Urinary bladder (tissue), 4 donors: Measurements from ENCODE around the gene RPL12. TPM values are rescaled to one million over a fixed set of nuclear protein-coding genes. Genes with fewer than 3 reads are reported as not detected.
A peak's percentile ranks its signal among the peaks of the same experiment; 100 is the strongest.

Experiments
- DNase-seq: peaks from one replicate; pipeline ENCODE4 v3.0.0-alpha.2; 2015; ENCODE audit errors: extremely low spot score
- H3K27ac ChIP-seq: one replicate; pipeline ENCODE4 v1.5.1; 2013; ENCODE audit warnings: low read depth, mild to moderate bottlenecking, moderate library complexity
- H3K36me3 ChIP-seq: one replicate; pipeline ENCODE4 v1.6.1; 2013; ENCODE audit warnings: mild to moderate bottlenecking, moderate library complexity; ENCODE audit not compliant: insufficient read depth
- H3K4me1 ChIP-seq: one replicate; pipeline ENCODE4 v1.6.1; 2013; ENCODE audit warnings: mild to moderate bottlenecking, moderate library complexity; ENCODE audit not compliant: insufficient read depth
- H3K4me3 ChIP-seq: one replicate; pipeline ENCODE4 v1.5.1; 2013; ENCODE audit warnings: low read depth, low read length
- WGBS: extraction: QIAGEN DNeasy Blood & Tissue Kit; methylation state at CpG from one replicate; pipeline ENCODE4 v1.1.7; 2013; 5-methylcytosine and 5-hydroxymethylcytosine counted together
- polyA plus RNA-seq: library from polyadenylated mRNA; stranded (reverse); fragments of 200-250 nt; gene quantifications from one replicate; pipeline ENCODE4 v1.2.3, GENCODE V29; 2013
- total RNA-seq: library from RNA; depleted of rRNA; stranded (reverse); fragments of >200 nt; gene quantifications from one replicate; pipeline ENCODE4 v1.2.3, GENCODE V29; 2014
- donor health status: healthy with polysubstance abuse.
- donor health status: healthy.

RPL12 gene
- total and polyA plus RNA-seq, 2 donors, result 973 to 3,354 TPM

DNA sequence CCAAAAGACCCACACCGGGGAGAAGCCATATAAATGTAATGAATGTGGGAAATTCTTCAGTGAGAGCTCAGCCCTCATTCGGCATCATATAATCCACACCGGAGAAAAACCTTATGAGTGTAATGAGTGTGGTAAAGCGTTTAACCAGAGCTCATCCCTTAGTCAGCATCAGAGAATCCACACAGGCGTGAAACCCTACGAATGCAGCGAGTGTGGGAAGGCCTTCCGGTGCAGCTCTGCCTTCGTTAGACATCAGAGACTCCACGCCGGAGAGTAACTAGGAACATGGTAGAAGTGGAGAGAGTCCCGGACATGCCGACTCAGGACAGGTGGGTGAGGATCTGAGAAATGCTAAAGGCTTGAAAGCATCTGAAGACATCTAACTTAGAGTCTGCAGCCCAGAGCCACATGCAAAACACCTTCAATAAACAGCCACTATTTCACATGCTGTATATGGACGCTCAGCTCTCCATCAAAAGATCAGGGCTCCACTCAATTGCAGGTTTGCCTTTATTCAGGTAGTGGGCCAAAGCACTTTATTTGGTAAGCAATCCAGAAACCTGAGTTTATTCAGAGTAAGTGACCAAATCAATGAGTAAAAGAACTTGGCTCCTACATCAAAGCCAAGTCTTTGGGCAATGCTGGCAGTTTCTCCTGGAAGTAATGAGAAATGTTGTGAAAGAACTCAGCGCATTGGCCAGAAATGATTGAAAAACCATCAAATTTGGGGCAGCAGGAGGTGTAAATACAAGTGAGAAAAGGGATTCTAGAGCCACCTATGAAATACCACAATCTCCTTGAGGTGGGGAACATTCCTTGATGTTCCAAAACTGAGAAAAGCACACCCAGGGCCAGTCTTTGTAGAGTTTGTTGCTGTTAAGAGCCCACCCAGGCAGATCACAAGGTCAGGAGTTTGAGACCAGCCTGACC is 6.0 kb downstream of the RPL12 start:
- Histone ChIP-seq H3K4me1 (peaks cover 3% of the 10 kb centered on the region), H3K27ac (no peak overlapping the region), H3K36me3 (no peaks in the 10 kb centered on the region), H3K4me3 (no peak overlapping the region)
- DNase-seq, result no peak
- WGBS, result 93% methylated on average over 15 of the region's 15 CpGs

DNA sequence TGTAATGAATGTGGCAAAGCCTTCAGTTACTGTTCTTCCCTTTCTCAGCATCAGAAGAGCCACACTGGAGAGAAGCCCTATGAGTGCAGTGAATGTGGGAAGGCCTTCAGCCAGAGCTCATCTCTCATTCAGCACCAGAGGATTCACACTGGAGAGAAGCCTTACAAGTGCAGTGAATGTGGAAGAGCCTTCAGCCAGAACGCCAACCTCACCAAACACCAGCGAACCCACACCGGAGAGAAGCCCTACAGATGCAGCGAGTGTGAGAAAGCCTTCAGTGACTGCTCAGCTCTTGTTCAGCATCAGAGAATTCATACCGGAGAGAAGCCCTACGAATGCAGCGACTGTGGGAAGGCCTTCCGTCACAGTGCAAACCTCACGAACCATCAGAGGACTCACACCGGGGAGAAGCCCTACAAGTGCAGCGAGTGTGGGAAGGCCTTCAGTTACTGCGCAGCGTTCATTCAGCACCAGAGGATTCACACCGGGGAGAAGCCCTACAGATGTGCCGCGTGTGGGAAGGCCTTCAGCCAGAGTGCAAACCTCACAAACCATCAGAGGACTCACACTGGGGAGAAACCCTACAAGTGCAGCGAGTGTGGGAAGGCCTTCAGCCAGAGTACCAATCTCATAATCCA is 6.8 kb downstream of the RPL12 start:
- H3K4me1 ChIP-seq, result no peaks in the 10 kb centered on the region
- H3K36me3 ChIP-seq, result no peaks in the 10 kb centered on the region
- no peak for DNase-seq
- 87% methylated on average over 17 of the region's 17 CpGs for WGBS
- no peak overlapping the region for H3K27ac ChIP-seq
- no peak overlapping the region for H3K4me3 ChIP-seq

DNA sequence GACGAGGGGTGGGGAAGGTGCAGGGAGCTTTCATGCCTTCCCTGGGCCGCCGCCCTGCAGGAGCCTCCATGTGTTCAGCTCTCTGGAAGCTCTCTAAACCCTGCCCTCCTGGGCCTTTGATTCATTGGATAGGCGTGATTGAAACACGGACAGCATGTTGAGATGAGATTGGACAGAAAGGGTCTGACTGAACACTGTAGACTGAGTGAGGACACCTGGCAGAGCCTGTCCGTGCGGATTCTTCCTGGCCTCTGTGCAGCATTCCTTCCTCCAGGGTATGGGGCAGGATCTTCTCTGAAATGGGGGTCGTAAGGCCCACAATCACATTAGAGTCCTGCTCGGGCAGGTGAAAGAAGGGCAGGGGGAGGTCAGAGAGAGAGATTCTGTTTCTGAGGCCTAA is 12.8 kb downstream of the RPL12 start:
- H3K4me3 ChIP-seq, result no peak overlapping the region
- no peaks in the 10 kb centered on the region for H3K4me1 ChIP-seq
- 93% methylated on average over 9 of the region's 9 CpGs for WGBS
- DNase-seq, result no peak
- peaks cover 3% of the 10 kb centered on the region for H3K36me3 ChIP-seq
- H3K27ac ChIP-seq, result no peak overlapping the region

DNA sequence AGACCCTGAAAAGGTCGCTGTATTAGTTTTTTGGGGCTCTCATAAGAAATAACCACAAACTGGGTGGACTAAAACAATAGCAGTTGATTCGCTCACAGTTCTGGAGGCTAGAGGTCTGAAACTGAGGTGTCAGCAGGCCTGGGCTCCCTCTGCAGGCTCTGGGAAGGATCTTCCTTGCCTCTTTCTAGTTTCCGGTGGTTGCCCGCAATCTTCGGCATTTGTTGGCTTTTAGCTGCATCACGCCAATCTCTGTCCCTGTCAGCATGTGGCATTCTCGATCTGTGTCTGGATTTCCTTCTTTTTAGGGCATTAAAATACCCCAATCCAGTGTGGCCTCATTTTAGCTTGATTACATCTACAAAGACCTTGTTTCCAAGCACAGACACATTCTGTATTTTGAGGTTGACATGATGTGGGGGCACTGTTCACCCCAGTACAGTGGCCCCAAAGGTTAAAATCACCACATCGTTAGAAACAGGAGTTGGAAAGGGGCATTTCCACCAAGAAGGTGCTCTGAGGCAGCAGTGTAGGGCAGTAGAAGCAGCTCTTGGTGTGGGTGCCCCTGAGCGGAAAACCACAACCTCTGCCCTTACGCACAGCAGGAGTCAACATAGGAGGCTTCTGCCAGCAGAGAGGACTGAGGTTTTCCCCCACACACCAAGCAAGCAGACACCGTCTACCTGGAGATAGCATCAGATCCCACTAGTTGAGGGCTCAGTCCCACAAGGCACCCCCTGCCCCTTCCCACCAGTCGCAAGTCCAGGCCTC is 13.5 kb downstream of the RPL12 start:
- Histone ChIP-seq H3K4me3 (no peak overlapping the region), H3K27ac (no peak overlapping the region), H3K36me3 (peaks cover 3% of the 10 kb centered on the region), H3K4me1 (no peaks in the 10 kb centered on the region)
- no peak for DNase-seq
- WGBS, result 84% methylated on average over 12 of the region's 12 CpGs

DNA sequence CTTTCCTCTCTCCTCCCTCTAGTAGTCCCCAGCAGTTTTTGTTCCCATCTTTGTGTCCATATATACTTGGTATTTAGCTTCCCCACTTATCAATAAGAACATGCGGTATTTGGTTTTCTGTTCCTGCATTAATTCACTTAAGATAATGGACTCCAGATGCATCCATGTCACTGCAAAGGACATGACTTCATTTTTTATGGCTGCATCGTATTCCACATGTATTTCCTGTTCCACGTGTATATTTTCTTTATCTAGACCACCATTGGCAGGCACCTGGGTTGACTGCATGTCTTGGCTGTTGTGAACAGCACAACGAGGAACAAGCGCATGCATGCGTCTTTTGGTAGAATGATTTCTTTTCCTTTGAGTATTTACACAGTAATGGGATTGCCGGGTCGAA is 20.8 kb downstream of the RPL12 start:
- DNase-seq, result no peak
- H3K4me1 ChIP-seq, result no peaks in the 10 kb centered on the region

DNA sequence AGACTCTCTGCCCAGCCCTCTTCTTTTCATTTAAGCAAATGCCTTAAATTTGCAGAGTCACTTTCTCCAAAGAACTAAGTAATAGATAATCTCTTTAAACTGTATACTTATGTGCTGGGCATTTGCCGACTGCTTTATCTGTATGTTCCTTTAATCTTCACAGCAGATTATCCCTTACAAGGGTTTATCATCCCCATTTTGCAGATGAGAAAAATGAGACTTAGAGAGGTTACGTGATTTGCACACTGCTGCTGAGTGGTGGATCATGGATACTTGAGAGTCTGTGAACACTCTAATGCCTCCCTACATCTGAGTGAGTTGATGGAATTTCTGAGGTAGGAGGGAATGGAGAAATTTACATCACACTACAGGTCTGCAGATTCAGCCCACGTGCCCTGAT is 22.9 kb downstream of the RPL12 start:
- no peak overlapping the region for H3K4me3 ChIP-seq
- DNase-seq, result no peak
- WGBS, result 87% methylated on average over 3 of the region's 3 CpGs
- peaks cover 3% of the 10 kb centered on the region for H3K36me3 ChIP-seq
- H3K4me1 ChIP-seq, result no peaks in the 10 kb centered on the region
- no peak overlapping the region for H3K27ac ChIP-seq

More for the DNA sequence above, 20.8 kb downstream of the RPL12 start:
- Histone ChIP-seq H3K27ac (no peak overlapping the region), H3K4me3 (no peak overlapping the region), H3K36me3 (peaks cover 3% of the 10 kb centered on the region)
- WGBS, result 96% methylated on average over 8 of the region's 8 CpGs

DNA sequence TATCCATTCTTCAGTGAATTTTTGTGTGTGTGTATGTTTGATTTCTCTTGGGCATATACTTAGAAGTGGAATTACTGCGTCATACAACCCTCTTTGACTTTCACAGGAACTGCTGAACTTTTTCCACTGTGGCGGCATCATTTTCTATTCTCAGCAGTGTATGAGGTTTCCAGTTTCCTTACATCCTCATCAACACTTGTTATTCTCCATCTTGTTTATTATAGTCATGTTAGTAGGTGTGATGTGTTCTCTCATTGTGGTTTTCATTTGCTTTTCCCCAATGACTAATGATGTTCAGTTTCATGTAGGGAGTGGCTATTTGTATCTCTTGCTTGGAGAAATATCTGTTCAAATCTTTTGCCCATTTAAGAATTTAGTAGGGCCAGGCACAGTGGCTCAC is 24.4 kb downstream of the RPL12 start:
- Histone ChIP-seq H3K4me1 (no peaks in the 10 kb centered on the region), H3K4me3 (no peak overlapping the region), H3K27ac (no peak overlapping the region), H3K36me3 (peaks cover 3% of the 10 kb centered on the region)
- WGBS, result 88% methylated on average over 2 of the region's 2 CpGs
- DNase-seq, result no peak

DNA sequence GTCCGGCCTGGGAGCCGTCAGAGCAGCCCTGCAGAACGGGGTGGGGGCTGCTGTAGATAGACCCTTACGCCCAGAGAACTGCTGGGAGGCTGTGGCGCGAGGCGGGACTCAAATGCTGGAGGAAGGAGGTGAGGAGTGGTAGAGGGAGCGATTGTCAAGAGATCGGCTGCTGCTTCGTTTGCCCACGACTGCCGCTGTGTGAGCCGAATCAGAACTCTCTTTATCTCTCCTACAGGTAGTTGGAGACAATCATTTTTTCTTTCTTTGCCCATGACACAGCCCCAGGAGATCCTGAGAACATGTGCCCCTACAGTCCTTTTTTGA is 26.6 kb downstream of the RPL12 start:
- H3K27ac ChIP-seq, result peak overlapping the region; percentile 77
- H3K4me1 ChIP-seq, result no peaks in the 10 kb centered on the region
- no peaks in the 10 kb centered on the region for H3K36me3 ChIP-seq
- DNase-seq, result no peak
- WGBS, result under 1% methylated on average over 13 of the region's 13 CpGs
- peak overlapping the region; percentile 81 for H3K4me3 ChIP-seq

DNA sequence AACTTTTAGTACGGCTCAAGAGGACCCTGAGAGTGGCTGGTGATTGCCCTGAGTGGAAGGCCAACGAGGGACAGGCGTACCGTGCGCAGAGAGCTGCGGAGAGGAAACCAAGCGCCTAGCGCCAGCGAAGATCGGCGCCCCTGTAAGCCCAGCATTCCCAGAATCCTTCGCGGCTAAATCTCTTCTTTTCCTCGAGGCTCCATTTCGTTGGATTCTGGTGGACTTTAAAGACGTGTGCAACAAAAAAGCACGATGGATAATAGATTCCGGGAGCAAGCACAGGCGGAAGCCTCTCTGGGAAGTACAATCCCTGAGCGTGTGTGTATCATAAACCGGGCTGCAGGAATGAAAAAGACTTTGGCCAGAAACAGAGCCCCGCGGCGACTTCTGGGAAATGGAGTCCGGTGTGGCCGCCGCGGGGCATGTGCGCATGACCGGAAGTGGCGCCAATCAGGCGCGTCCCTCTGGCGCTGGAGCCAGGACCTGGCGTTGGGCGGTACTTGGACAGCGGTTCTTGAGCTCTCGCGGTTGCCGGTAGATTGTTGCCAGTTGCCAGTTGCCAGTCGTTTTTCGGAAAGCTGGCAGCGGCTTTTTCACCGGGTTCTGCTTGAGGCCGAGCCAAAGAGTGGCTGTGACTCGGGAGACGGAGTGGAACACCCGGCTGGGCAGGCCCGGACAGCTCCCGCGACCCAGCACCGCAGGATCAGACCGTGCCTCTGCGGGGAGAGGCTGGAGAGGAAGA is 27.1 kb downstream of the RPL12 start, which contains the start of gene ZNF79:
Gene ZNF79, plus strand, starts transcription at position 449 of the 742 bp plus-strand sequence. CDS start 406 bp downstream, outside the sequence.
- no peaks in the 10 kb centered on the region for H3K4me1 ChIP-seq
- H3K27ac ChIP-seq, result peak within 1 kb of the TSS; percentile 77
- peak; percentile 83 for DNase-seq
- under 1% methylated on average over 54 of the region's 54 CpGs for WGBS
- H3K4me3 ChIP-seq, result peak within 1 kb of the TSS; percentile 81
- no peaks in the 10 kb centered on the region for H3K36me3 ChIP-seq

DNA sequence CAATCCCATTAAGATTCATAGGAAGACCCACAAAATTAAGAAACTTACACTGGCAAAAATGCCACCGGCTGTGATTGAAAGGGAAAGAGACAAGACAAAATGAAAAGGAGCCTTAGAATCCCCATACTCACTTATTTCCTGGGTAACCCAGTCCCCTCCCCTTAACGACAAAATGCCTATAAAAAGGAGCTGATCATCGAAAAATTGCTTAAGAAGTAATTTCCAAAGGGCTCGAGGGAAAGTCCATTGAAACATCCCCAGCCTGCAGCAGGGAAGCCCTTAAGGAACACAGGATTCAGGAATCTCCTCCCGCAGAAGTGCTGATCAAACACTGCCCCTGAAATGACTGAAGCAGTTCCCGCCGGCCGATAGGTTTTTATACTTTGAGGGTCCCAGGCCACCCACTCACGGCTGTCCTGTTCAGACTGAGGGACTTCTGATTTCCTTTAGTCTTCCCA is 27.7 kb downstream of the RPL12 start:
- no peaks in the 10 kb centered on the region for H3K36me3 ChIP-seq
- H3K4me1 ChIP-seq, result no peaks in the 10 kb centered on the region
- WGBS, result under 1% methylated on average over 9 of the region's 9 CpGs
- no peak for DNase-seq
- peak overlapping the region; percentile 81 for H3K4me3 ChIP-seq
- peak overlapping the region; percentile 77 for H3K27ac ChIP-seq

DNA sequence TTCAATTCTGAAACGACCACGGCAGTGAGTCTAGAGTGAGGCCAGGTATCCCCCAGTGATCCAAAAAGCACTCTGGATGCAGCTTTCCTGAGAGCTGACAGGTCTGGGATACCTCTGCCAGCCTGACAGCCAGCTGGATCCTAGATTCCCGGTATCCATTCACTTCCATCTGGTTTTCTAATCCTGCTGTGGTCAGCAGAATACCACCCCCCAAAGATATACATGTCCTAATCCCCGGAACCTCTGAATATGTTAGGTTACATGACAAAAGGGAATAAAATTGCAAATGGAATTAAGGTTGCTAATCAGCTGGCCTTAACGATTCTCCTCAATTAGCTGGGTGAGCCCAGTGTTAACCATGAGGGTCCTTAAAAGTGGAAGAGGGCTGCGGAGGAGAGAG is 28.4 kb downstream of the RPL12 start:
- H3K27ac ChIP-seq, result peak overlapping the region; percentile 77
- H3K4me3 ChIP-seq, result peak overlapping the region; percentile 81
- H3K4me1 ChIP-seq, result no peaks in the 10 kb centered on the region
- no peaks in the 10 kb centered on the region for H3K36me3 ChIP-seq
- no peak for DNase-seq
- 25% methylated on average over 6 of the region's 6 CpGs for WGBS

DNA sequence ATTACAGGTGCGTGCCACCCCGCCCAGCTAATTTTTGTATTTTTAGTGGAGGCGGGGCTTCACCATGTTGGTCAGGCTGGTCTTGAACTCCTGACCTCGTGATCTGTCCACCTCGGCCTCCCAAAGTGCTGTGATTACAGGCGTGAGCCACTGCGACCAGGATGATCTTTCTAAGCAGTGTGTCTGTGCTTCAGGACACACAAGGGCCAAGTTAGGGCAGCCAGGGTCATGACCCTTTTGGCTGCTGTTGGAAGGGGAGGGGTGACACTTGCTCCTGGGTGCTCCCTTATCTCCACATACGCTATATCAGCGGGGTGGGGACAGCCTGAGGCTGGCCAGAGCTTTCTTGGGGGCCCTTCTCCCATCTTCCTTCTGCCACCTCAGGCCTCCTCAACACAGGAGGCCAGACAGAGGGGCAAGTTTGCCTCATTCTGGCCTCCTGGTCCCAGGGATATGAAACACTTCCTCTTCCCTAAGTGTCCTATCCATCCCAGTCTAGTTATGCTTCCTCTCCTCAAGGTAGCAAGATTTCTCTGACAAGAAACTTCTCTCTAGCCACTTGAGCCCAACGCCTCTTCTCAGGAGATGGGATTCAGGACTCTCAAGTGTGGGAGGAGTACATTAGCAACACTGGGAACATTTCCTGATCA is 28.9 kb downstream of the RPL12 start:
- DNase-seq, result no peak
- 80% methylated on average over 10 of the region's 10 CpGs for WGBS
- no peaks in the 10 kb centered on the region for H3K36me3 ChIP-seq
- no peak overlapping the region for H3K4me3 ChIP-seq
- no peak overlapping the region for H3K27ac ChIP-seq
- H3K4me1 ChIP-seq, result no peaks in the 10 kb centered on the region
